HepG2 (cell line): Measurements from ENCODE around the gene CADM4. TPM values are rescaled to one million over a fixed set of nuclear protein-coding genes. Genes with fewer than 3 reads are reported as not detected.

Experiments used
- ETV6 ChIP-seq: sonication (generic); formaldehyde crosslinking; conservative IDR thresholded peaks from 2 replicates; pipeline ENCODE4 v1.4.0; 2020; ENCODE audit warnings: missing genetic modification reagents
- HMG20B ChIP-seq: conservative IDR thresholded peaks from 2 replicates; pipeline ENCODE4 v1.6.1; 2016; ENCODE audit warnings: missing genetic modification reagents, missing compliant biosample characterization
- IRX3 ChIP-seq: sonication (generic); formaldehyde crosslinking; IDR thresholded peaks from 2 replicates; pipeline ENCODE4 v1.8.1; 2023; ENCODE audit warnings: mild to moderate bottlenecking, low read depth, missing genetic modification reagents, borderline replicate concordance
- KAT2B ChIP-seq: fragments of 150-350 bp; IDR thresholded peaks from 2 replicates; pipeline ENCODE4 v1.6.1; 2014; ENCODE audit warnings: low read depth, low read length, borderline replicate concordance
- MATR3 ChIP-seq: sonication (generic); formaldehyde crosslinking; IDR thresholded peaks from 2 replicates; pipeline ENCODE4 v1.4.0; 2020; ENCODE audit warnings: missing genetic modification reagents
- NFIB ChIP-seq: sonication (generic); formaldehyde crosslinking; IDR thresholded peaks from 2 replicates; pipeline ENCODE4 v1.9.0; 2021; ENCODE audit warnings: missing genetic modification reagents, mild to moderate bottlenecking, borderline replicate concordance
- NFKBIZ ChIP-seq: IDR thresholded peaks from 2 replicates; pipeline ENCODE4 v1.6.1; 2018; ENCODE audit warnings: missing genetic modification reagents, missing compliant biosample characterization
- RAD51 ChIP-seq: fragments of 450-650 bp; IDR thresholded peaks from 2 replicates; pipeline ENCODE4 v1.6.1; 2016; ENCODE audit warnings: borderline replicate concordance
- SIX1 ChIP-seq: sonication (generic); formaldehyde crosslinking; IDR thresholded peaks from 2 replicates; pipeline ENCODE4 v1.4.0; 2020; ENCODE audit warnings: missing genetic modification reagents, borderline replicate concordance
- SOX13 ChIP-seq, 3 experiments: fragments of 450-650 bp in 1 of 3; sonication (generic) in 1 of 3; formaldehyde crosslinking in 1 of 3; IDR thresholded peaks in 2 of 3; conservative IDR thresholded peaks in 1 of 3; 2 replicates each; pipeline versions ENCODE4 v1.5.0 to v1.6.1; 2016 to 2020; ENCODE audit warnings: antibody characterized with exemption in 1 of 3, mild to moderate bottlenecking in 1 of 3, missing compliant biosample characterization in 1 of 3, missing genetic modification reagents in 1 of 3, moderate library complexity in 1 of 3
- SP1 ChIP-seq, 2 experiments: fragments of 450-650 bp in 1 of 2; sonication (generic) in 1 of 2; formaldehyde crosslinking in 1 of 2; IDR thresholded peaks; 2 replicates each; pipeline versions ENCODE4 v1.4.0 to v1.6.1; 2016 to 2020; ENCODE audit warnings: missing genetic modification reagents in 1 of 2
- SRSF4 ChIP-seq: fragments of 200-400 bp; formaldehyde crosslinking; IDR thresholded peaks from one replicate; pipeline ENCODE4 v1.6.1; 2018; ENCODE audit warnings: mild to moderate bottlenecking, low read depth, low read length, moderate library complexity; ENCODE audit not compliant: poor library complexity, severe bottlenecking
- SUZ12 ChIP-seq: fragments of 150-350 bp; IDR thresholded peaks from 2 replicates; pipeline ENCODE4 v1.6.1; 2014; ENCODE audit warnings: low read depth, low read length
- ZFP36L2 ChIP-seq: sonication (generic); formaldehyde crosslinking; IDR thresholded peaks from 2 replicates; pipeline ENCODE4 v1.4.0; 2020; ENCODE audit warnings: missing genetic modification reagents
- ZFY ChIP-seq: sonication (generic); formaldehyde crosslinking; IDR thresholded peaks from 2 replicates; pipeline ENCODE4 v1.4.0; 2020; ENCODE audit warnings: missing genetic modification reagents
- ZNF124 ChIP-seq: sonication (generic); formaldehyde crosslinking; IDR thresholded peaks from 2 replicates; pipeline ENCODE4 v1.4.0; 2020; ENCODE audit warnings: missing genetic modification reagents
- ZNF382 ChIP-seq: sonication (generic); formaldehyde crosslinking; IDR thresholded peaks from 2 replicates; pipeline ENCODE4 v1.5.0; 2020; ENCODE audit warnings: missing genetic modification reagents, mild to moderate bottlenecking, borderline replicate concordance
- ZNF383 ChIP-seq: sonication (generic); formaldehyde crosslinking; IDR thresholded peaks from 2 replicates; pipeline ENCODE4 v1.4.0; 2020; ENCODE audit warnings: missing genetic modification reagents, mild to moderate bottlenecking, borderline replicate concordance
- ZNF891 ChIP-seq: sonication (generic); formaldehyde crosslinking; IDR thresholded peaks from 2 replicates; pipeline ENCODE4 v1.5.0; 2020; ENCODE audit warnings: mild to moderate bottlenecking, missing genetic modification reagents
- polyA plus RNA-seq, 8 experiments: library from polyadenylated mRNA; depleted of rRNA in 3 of 8; stranded (reverse) in 7 of 8; unstranded in 1 of 8; fragments of >200 nt; fragmentation: Illumina TruSeq in 4 of 8; extraction: Trizol in 4 of 8; gene quantifications; 2 replicates each; pipeline versions ENCODE4 v1.2.1 to v1.2.3, GENCODE V29; 2011 to 2016; ENCODE audit warnings: low read depth in 4 of 8, missing spikeins in 1 of 8, mixed read lengths in 1 of 8; ENCODE audit not compliant: insufficient read depth in 1 of 8
- total RNA-seq, 5 experiments: library from RNA; depleted of rRNA; stranded (reverse); fragments of >200 nt; fragmentation: Illumina TruSeq; extraction: Trizol; gene quantifications; 2 replicates each; pipeline ENCODE4 v1.2.3, GENCODE V29; 2016; ENCODE audit warnings: low read depth in 1 of 5
- TF ChIP-seq, protein P1 (sequence below): sonication (generic); formaldehyde crosslinking; IDR thresholded peaks from 2 replicates; pipeline ENCODE4 v1.5.0; 2020; ENCODE audit warnings: missing genetic modification reagents, mild to moderate bottlenecking, borderline replicate concordance
- TF ChIP-seq, protein P2 (sequence below): sonication (generic); formaldehyde crosslinking; IDR thresholded peaks from 2 replicates; pipeline ENCODE4 v1.8.1; 2023; ENCODE audit warnings: mild to moderate bottlenecking, moderate library complexity, missing genetic modification reagents
- TF ChIP-seq, protein P3 (sequence below): sonication (generic); formaldehyde crosslinking; IDR thresholded peaks from 2 replicates; pipeline ENCODE4 v1.5.0; 2020; ENCODE audit warnings: mild to moderate bottlenecking, missing genetic modification reagents
- TF ChIP-seq, protein P4 (sequence below): IDR thresholded peaks from 2 replicates; pipeline ENCODE4 v1.6.1; 2016; ENCODE audit warnings: missing biosample characterization, missing genetic modification reagents, low read depth

CADM4 gene
- total and polyA plus RNA-seq, 2 of the 13 experiments (the other 11 are each of a cell fraction or from before 2014, with no cell fraction given): 8.5 to 16.0 TPM

DNA sequence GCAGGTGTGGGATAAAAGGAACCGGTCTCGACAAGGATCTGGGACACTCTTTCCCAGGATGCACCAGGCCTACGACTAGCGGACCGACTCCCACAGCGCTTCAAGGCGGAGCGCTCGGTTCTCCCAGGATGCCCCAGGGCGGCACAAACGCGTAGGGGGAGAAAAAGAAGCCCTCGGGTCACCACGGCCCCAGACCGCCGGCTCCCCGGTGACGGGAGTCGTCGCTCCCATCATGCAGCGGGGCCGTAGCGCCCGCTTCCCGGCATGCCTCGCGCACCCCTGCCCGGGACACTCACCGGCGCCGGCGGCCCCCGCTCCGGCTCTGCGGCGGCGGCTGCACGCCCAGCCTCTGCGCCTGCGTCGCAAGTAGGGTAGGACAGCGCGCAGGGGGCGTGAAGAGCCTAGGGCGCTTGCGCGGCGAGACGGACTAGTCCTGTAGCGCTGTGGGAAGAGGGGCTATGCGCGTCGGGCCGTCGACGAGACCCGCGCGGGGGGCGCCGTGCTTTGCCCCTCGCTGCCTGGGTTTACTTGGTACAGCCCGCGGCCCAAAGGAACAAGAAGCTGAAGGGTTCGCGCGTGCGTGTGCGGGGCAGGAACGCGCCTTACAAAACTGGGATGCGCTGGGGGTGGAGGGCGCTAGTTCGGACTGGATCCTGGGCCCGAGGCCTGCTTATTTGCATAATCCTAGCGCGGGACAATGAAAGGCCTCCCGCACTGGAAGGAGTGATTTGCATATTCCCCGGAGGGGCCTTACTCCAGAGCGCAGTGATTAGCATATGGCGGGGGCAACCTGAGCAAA lies 20.2 kb downstream of the CADM4 start, which contains the start of gene ZNF428 (continued):
- TF ChIP-seq, protein P1, sequence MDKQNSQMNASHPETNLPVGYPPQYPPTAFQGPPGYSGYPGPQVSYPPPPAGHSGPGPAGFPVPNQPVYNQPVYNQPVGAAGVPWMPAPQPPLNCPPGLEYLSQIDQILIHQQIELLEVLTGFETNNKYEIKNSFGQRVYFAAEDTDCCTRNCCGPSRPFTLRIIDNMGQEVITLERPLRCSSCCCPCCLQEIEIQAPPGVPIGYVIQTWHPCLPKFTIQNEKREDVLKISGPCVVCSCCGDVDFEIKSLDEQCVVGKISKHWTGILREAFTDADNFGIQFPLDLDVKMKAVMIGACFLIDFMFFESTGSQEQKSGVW (CRISPR knock-in tag): no peak
- no peak for TF ChIP-seq SP1 (IDR thresholded peaks at IDR 0.05)
- TF ChIP-seq SP1 (CRISPR knock-in tag; IDR thresholded peaks at IDR 0.05): no peak; the same call in 1 of the 2 replicates
- TF ChIP-seq KAT2B: no peak
- 0 out of 2 replicates have a peak, but pooled peaks have one; percentile 78 for TF ChIP-seq ZNF383
- 0 out of 2 replicates have a peak, but pooled peaks have one; percentile 51 for TF ChIP-seq IRX3
- no peak for TF ChIP-seq HMG20B
- TF ChIP-seq, protein P2, sequence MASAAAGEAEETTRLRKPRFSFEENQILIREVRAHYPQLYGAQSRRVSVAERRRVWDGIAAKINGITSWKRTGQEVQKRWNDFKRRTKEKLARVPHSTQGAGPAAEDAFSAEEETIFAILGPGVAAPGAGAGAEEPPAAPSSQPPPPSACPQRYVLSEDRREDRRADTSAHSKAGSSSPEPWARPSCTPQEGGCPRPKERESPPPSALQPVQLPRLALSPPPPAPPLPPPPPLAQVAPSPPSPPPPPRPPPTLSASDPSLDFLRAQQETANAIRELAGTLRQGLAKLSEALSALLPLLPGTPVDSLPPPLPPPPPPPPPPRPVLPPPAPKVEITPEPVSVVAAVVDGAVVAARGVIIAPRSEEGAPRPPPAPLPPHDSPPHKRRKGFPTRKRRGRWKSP (CRISPR knock-in tag): peak; percentile 99
- TF ChIP-seq SRSF4: peak; percentile 50
- TF ChIP-seq RAD51: no peak
- TF ChIP-seq NFIB (CRISPR knock-in tag): no peak
- no peak for TF ChIP-seq MATR3 (CRISPR knock-in tag)
- no peak for TF ChIP-seq ZFP36L2
- peak; percentile 74; the same call in 1 of the 2 replicates for TF ChIP-seq NFKBIZ (CRISPR knock-in tag)
- peak; percentile 81; the same call in 1 of the 2 replicates for TF ChIP-seq ZNF124
- no peak; the same call in 1 of the 2 replicates for TF ChIP-seq SOX13 (IDR thresholded peaks at IDR 0.05)
- no peak; a peak in 1 of 4 replicates for TF ChIP-seq SOX13 (CRISPR knock-in tag; conservative IDR thresholded peaks at IDR 0.05 in 1 of 2, IDR thresholded peaks at IDR 0.05 in 1 of 2)
- TF ChIP-seq SUZ12: 0 out of 2 replicates have a peak, but pooled peaks have one; percentile 36
- TF ChIP-seq ETV6 (CRISPR knock-in tag): peak; percentile 84; the same call in 1 of the 2 replicates
- TF ChIP-seq ZNF891 (CRISPR knock-in tag): peak; percentile 78
- TF ChIP-seq SIX1 (CRISPR knock-in tag): no peak
- TF ChIP-seq, protein P3, sequence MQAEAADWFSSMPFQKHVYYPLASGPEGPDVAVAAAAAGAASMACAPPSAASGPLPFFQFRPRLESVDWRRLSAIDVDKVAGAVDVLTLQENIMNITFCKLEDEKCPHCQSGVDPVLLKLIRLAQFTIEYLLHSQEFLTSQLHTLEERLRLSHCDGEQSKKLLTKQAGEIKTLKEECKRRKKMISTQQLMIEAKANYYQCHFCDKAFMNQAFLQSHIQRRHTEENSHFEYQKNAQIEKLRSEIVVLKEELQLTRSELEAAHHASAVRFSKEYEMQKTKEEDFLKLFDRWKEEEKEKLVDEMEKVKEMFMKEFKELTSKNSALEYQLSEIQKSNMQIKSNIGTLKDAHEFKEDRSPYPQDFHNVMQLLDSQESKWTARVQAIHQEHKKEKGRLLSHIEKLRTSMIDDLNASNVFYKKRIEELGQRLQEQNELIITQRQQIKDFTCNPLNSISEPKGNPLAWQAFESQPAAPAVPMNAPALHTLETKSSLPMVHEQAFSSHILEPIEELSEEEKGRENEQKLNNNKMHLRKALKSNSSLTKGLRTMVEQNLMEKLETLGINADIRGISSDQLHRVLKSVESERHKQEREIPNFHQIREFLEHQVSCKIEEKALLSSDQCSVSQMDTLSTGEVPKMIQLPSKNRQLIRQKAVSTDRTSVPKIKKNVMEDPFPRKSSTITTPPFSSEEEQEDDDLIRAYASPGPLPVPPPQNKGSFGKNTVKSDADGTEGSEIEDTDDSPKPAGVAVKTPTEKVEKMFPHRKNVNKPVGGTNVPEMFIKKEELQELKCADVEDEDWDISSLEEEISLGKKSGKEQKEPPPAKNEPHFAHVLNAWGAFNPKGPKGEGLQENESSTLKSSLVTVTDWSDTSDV (CRISPR knock-in tag): peak; percentile 85; the same call in 1 of the 2 replicates
- TF ChIP-seq, protein P4, sequence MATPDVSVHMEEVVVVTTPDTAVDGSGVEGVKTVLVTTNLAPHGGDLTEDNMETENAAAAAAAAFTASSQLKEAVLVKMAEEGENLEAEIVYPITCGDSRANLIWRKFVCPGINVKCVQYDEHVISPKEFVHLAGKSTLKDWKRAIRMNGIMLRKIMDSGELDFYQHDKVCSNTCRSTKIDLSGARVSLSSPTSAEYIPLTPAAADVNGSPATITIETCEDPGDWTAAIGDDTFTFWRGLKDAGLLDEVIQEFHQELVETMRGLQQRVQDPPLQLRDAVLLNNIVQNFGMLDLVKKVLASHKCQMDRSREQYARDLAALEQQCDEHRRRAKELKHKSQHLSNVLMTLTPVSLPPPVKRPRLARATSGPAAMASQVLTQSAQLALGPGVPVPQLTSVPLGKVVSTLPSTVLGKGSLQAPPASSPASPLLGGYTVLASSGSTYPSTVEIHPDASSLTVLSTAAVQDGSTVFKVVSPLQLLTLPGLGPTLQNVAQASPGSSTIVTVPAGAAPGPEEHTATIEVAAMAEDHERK (CRISPR knock-in tag): 0 out of 2 replicates have a peak, but pooled peaks have one; percentile 29
- TF ChIP-seq ZFY: peak; percentile 91
- TF ChIP-seq ZNF382 (CRISPR knock-in tag): no peak
